Measurements from ENCODE around the gene FOXO4.

FOXO4 gene

DNA sequence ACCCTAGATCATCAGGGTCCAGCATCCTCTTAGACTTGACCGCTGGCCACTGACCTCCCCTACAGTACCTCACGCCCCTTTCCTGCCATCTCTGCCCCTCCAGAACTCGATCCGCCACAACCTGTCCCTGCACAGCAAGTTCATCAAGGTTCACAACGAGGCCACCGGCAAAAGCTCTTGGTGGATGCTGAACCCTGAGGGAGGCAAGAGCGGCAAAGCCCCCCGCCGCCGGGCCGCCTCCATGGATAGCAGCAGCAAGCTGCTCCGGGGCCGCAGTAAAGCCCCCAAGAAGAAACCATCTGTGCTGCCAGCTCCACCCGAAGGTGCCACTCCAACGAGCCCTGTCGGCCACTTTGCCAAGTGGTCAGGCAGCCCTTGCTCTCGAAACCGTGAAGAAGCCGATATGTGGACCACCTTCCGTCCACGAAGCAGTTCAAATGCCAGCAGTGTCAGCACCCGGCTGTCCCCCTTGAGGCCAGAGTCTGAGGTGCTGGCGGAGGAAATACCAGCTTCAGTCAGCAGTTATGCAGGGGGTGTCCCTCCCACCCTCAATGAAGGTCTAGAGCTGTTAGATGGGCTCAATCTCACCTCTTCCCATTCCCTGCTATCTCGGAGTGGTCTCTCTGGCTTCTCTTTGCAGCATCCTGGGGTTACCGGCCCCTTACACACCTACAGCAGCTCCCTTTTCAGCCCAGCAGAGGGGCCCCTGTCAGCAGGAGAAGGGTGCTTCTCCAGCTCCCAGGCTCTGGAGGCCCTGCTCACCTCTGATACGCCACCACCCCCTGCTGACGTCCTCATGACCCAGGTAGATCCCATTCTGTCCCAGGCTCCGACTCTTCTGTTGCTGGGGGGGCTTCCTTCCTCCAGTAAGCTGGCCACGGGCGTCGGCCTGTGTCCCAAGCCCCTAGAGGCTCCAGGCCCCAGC is 5.2 kb downstream of the FOXO4 start:
- peak; percentile 16 for DNase-seq

DNA sequence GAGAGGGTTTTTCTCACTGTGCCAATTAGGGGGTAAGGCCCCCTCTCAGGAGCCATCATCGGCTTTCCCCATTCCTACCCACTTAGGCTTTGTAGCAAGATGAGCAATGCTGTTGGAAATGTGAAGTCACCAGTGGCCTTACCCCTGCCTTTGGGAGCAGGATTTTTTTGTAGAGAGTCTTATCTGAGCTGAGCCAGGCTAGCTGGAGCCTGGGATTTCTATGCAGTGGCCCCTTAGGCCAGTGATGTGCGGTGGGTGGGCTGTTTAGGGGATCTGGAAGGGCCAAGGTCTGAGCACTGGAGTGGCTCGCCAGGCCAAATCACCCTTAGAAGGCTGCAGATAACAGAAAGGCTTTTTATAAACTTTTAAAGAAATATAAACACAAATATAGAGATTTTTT is 6.6 kb downstream of the FOXO4 start:
- no peak for DNase-seq

DNA sequence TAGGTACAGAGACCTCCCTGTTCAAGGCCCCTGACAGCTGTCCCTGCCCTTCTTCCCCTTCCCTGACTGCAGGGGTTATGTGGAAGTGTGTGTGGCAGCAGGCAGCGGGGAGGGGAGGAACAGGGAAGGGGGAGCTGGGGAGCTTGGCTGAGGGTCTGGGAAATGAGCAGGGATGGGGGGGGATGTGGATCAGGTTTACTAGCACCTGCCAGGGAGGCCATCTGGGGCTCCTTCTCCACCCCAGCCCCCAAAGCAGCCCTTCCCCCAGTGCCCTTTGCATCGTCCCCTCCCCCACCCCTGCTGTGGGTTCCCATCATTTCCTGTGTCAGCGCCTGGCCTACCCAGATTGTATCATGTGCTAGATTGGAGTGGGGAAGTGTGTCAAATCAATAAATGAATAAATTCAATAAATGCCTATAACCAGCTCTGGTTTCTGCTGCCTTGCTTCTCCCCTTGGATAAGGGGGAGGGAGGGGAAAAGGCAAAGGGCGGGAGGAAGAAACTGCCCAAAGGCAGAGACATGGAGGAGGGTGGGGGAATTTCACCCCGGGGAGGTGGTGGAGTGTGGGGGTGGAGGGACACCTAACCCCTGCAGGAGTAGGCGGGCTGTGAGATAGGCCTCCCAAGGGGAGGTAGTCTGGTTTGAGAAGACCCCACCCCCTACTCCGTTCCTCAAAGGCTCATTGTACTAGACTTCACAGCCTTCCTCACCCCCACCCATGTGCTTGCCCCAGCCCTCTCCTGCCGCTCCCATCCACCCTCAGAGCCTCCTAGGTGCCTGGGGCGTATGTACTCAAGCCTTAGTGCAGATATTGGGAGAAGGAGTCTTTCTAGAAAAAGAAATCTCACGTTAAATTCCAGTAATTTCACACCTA is 7.7 kb downstream of the FOXO4 start:
- DNase-seq, result peak; percentile 62

DNA sequence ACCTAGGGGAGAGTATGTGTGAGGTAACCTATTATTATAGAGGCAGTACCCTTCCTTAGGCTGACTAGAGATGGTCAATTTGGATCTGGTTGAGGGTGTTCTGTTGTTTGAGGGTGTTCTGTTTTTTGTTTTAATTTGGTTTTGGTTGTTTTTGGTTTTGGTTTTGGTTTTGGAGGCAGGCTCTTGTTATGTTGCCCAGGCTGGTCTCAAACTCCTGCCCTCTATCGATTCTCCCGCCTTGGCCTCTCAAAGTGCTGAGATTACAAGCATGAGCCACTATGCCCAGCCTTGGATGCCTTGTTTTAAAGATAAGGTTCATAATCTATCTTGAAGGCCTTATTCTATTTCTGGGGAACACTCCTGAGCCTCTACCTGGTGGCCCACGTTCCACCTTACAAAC is 10.0 kb downstream of the FOXO4 start:
- no peak for DNase-seq

DNA sequence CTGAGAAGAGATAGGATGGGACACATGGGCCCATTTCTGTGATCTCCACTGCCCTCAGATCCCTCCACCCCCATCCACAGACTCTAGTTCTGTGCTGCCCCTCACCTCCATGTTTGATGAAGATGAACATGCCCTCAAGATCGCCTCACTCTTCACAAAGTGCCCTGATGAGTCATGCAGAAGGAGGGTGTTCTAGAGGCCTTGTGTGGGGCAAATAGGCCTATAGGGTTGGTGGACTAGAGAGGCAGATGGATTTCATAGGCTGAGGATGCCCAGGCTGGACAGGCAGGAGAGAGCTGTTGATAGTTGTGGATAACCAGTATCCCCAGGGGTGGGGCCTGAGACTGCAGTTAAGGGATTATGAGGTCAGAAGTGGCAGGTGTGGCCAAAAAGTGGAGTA is 10.8 kb downstream of the FOXO4 start, which contains the start of gene CXorf65:
Gene CXorf65 (minus strand): TSS at position 314 of the 400 bp plus-strand sequence. CDS start 184 bp downstream, at position 130.
- DNase-seq, result no peak

DNA sequence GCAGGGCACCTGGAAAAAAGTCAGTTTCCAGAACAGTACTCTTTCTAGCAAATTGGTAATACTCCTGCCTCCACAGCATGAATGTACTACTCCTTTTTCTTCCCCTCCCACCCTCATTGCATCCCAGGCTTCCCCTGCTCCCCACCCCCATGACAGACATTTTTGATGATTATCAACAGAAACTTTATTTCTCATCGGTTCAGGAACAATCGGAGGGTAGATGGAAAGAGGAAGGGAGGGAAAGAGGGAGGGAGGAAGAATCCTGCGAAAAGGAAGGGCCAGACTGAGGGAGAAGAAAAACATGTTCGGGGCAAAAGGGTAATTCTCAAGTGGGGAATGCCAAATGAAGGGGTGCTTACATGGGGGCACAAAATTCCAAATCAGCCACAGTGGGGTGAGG is 11.6 kb downstream of the FOXO4 start:
- no peak for DNase-seq

DNA sequence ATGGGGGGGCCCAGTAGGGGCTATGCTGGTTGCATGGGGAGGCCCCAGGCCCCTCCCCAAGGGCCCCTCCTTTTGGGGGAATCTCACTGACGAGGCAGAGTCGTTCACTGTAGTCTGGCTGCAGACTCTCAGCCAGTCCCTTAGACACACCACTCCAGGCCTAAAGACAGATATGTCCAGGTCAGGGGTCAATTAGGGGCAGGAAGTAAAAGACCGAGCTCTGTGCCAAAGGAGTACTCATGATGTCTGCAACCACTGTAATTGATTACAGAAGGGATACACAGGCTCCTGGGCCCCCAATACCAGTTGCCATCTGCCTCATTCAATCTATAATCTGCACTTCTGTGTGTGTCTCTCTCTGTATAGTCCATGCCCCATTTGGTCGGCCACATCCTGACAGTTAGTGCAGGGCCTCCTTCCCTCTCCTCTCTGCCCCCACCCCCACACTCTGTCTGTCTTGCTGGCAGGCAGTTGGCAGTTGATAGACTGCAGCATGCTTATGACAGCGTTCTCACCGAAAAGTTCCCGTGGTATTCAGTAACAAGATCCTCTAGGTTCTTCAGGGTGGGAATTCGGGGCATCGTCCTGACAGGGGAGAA is 12.2 kb downstream of the FOXO4 start:
- peak; percentile 43 for DNase-seq

DNA sequence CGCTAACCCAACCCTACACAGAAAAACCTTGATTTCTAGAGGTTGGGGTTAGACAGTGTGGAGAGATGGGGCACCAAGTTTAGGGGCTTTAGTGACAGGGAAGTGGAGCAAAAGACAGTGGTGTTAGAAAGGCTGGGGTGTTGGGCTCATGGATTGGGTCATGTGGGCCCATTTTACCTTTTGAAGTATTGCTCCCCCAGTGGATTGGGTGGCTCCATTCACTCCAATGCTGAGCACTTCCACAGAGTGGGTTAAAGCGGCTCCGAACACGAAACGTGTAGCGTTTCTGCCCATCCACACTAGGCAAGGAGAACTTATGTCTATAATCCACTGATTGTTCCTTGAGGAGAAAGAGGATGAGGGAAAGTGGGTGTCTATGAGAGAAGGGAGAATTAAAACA is 13.4 kb downstream of the FOXO4 start:
- no peak for DNase-seq

DNA sequence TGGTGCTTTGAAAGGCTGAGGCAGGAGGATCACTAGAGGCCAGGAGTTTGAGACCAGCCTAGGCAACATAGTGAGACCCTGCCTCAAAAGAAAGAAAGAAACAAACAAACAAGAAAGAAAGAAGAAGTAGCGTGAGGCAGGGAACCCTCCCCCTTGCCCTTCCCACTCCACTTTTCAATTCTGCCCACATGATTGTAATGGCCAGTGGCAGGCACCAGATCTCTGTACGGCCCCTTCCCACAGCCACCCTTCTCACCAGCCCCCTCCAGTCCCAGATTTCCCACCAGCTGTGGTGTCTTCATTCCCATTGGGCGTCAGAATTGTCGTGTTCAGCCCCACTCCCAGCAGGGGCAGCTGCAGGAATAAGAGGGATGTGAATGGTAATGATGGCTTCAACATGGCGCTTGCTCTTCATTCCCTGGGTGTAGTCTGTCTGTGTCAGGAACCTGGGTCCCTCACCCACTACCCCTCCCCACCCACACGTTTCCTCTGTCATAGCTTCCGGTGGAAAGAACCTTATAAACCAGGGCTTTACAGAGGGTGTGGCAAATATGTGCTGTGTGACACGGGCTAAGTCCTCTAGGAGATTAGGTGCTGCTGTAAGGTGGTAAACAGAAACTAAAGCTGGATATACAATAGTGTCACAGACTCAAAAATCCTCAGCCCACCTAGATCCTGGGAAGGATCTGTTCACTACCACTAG is 15.6 kb downstream of the FOXO4 start, which contains the start of gene IL2RG:
Gene IL2RG (minus strand): TSS at position 437 of the 703 bp plus-strand sequence. CDS start 38 bp downstream, at position 399.
- DNase-seq, result peak; percentile 75

DNA sequence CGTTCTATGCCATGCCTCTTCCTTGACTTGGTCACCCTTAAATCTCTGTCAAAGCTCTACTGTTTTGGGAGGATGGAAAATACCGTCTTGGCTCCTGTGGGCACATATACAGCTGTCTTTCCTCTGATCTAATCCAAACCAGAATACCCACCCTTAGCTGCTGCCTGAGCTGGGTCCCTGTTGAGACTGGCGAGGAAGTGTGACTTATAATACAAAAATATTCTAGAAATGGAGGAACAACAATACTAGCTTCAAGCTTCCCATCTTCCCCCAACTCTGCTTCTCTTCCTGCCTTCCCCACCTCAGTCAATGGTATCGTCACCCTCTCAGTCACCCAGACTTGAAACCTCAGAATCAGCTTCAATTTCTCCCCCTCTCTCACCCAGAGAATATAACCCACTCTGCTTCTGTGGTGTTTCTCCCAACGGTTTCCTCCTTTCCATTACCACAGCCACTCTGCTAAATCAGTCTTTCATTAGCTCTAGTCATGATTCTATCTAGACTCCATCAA is 16.3 kb downstream of the FOXO4 start:
- no peak for DNase-seq

DNA sequence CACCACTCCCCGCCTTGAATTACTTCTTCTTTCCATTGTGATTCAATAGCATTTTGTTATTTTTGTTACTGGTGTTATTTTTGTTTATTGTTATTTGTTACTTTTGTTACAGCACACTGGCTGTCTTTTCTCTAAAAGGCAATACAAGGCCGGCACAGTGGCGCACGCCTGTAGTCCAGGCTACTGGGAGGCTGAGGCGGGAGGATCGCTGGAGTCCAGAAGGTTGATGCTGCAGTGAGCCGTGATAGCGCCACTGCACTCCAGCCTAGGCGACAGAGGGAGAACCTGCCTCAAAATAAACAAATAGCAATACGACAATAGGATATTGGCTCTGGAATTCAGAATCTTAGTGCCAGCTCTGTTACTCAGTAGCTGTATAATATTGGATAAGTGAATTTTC is 21.7 kb downstream of the FOXO4 start:
- DNase-seq, result no peak

DNA sequence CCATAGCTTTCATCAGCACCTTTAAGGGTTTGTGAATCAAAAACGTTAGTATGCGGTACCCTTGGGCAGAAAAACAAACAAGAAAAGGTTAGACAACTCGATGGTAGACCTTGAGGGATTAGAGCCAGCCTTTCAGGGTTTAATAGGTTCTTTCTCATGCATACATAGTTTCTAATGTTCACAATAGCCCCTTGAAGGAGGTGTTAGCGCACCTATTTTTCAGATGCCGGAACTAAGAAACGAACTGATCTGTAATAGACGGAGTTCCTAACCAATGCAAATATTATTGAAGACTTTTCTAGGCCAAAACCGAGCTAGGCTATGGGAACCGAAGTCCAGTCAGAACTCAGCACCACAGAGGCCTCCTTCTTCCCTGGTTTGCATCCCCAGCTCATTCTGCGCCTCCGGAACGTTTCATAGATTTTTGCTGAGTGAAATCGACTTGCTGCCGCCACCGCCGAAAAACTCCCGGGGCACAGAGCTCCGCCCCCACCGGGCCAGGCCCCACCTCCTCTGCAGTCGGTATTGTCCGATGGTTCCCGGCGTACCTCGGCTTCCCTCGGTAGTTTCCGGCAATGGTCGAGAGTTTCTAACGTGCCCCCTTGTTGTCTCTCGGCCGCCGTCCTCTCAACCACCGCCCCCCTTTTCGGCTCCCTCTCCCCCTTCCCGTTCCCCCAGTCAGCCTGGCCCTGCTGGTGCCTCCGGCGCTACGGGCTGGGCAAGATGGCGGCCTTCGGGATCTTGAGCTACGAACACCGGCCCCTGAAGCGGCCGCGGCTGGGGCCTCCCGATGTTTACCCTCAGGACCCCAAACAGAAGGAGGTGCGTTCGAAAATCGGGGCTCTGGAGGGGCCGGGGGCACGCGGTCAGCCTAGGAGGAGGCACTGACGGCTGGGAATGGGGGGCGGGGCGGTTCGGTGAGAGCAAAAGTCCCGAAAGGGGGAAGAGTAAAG is 22.7 kb downstream of the FOXO4 start, which contains the start of gene MED12:
Gene MED12 (plus strand): TSS at position 565 of the 953 bp plus-strand sequence. CDS start 159 bp downstream, at position 724.
- peak; percentile 78 for DNase-seq

DNA sequence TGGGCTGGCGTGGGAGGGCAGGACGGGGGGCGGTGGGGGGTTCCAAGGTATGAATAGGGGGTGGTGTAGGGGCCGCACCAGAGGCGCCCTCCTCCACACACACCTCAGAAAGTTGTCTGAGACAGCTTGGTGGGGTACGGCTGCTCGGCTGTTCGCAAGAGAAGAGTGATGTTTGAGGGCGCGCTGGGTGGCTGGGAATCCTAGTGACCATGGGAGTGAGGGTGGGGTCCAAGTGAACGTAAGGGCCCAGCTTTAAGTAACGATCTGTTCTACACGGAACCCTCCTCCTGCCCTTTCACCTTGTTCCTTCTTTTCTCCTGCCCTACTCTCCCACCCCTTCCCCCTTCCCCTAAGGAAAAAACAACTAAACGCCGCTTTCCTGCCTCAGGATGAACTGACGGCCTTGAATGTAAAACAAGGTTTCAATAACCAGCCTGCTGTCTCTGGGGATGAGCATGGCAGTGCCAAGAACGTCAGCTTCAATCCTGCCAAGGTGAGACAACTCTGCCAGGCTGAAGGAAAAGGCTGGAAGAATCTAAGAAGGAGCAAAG is 23.4 kb downstream of the FOXO4 start:
- DNase-seq, result no peak

DNA sequence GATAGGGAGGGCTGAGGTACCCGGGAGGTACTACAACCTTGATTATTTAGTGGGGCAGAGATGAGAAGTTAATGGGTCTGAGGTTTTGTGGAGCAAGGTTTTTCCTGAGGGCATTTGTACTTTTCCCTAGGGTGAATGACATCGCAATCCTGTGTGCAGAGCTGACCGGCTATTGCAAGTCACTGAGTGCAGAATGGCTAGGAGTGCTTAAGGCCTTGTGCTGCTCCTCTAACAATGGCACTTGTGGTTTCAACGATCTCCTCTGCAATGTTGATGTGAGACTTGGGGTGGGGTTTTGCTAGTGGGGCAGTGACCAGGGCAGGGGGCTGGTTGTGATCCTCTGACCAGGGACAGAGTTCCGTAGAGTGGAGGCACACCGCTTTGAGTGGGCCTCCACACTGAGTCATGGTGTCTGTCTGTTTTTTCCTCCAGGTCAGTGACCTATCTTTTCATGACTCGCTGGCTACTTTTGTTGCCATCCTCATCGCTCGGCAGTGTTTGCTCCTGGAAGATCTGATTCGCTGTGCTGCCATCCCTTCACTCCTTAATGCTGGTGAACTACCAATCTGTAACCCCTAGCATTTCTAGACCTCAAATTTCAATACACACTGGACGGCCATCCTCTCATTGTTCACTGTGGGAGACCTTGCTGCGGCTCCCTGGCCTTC is 32.6 kb downstream of the FOXO4 start:
- no peak for DNase-seq

DNA sequence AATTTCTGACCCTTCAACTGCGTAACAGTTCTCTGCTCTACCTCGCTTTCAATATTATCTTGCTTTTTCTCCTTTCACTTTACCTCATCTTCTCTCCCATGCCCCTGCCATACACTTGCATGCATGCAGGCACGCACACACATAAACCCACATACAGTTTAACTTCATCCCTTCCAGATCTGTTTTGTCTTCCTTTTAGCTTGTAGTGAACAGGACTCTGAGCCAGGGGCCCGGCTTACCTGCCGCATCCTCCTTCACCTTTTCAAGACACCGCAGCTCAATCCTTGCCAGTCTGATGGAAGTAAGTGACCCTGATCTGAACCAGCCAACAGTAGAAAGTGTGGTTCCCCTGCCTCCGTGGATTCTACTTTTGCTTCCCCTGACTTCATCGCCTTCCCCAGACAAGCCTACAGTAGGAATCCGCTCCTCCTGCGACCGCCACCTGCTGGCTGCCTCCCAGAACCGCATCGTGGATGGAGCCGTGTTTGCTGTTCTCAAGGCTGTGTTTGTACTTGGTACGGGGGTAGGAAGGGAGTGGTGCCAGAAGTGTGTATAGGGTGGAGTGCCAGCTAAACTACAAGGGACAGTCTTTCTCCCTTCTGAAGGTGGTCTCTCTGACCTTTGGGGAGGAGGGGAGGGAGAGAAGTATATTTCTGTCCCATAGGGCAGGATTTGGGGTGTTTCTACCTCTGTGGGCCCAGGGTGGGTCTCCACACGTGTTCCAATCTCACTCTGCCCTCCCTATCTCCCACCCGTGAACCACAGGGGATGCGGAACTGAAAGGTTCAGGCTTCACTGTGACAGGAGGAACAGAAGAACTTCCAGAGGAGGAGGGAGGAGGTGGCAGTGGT is 33.5 kb downstream of the FOXO4 start:
- DNase-seq, result peak; percentile 73

DNA sequence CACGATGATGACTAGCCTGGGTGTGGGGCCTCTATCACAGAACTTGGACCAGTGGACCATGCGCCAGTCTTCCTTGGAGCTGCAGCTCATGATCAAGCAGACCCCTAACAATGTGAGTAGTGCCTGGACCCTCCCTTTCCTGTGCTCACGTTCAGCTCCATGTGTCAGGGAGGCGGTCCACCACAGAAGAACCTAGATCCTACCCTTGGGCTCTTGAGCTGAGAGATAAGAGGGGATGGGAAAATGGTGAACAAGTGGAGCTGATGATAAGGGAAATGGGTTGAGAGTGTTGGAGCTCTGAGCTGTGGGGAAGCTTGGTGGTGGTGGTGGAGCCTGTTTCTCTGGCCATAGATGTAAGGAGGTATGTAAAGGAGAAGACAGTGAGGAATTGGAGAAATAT is 35.9 kb downstream of the FOXO4 start:
- no peak for DNase-seq

DNA sequence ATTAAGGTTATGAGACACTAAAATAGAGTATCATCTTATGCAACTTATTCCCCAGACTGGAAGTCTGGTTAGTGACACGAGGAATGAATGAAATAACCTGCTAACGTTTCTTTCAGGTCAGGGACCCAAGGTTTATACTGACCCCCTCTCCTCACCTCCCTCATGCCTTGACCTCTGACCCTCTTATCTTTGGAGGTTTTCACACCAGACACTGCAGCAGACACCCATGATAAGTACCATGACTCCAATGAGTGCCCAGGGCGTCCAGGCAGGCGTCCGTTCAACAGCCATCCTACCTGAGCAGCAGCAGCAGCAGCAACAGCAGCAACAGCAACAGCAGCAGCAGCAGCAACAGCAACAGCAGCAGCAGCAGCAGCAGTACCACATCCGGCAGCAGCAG is 44.8 kb downstream of the FOXO4 start:
- no peak for DNase-seq

DNA sequence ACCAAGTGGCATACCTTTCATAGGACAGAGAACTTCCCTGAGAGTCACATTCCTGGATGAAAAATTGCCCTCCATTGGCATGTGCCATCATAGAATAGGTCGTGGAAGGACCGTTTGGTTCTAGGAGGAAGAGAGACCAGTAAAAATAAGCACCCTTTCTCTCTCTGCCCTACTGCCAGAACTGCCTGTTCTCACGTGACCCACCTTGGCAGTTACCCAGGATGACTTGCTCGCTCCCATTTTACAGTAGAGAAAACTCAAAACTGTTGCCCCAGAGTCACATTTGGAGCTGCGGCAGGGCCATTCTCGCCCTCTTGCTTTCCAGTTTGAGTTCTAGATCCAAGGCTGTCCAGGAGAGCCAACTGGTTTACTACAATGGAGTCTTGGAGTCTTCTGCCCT is 47.9 kb downstream of the FOXO4 start:
- no peak for DNase-seq

DNA sequence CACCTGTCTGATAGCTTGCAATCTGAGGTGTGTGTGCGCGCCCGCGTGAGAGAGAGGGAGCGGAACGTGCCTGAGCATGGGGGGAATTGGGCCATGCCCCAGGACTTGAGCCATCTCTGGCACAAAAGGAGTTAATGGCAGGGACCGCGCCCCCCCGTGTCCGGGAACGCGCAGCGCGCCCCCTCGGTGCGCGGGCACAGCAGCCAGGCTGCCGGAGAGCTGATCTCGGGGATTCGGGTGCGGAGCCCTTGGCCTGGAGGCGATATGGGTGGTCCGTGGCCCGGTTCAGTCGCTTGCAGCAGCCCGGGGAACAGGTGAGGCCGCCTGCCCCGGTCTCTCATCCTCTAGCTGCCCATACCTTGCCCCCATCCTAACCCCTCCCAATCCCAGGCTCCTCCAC is 49.0 kb downstream of the FOXO4 start, which contains the start of gene NLGN3:
Gene NLGN3 (plus strand): TSS at position 191 of the 400 bp plus-strand sequence. CDS start 2,909 bp downstream, outside the sequence.
- no peak for DNase-seq
